HG02973 (cell line): ENCODE measurements around the gene PXN.
"Not testable (repeated sequence)": the region's sequence is repeated elsewhere in the genome, so short reads cannot be mapped to it uniquely, and the experiment has no call there.

ENCODE experiments used
- ATAC-seq: cut with Tn5 transposase; IDR thresholded peaks from one replicate; pipeline ENCODE4 v1.9.1; 2021; ENCODE audit warnings: moderate library complexity; ENCODE audit not compliant: unreplicated experiment

PXN gene

GRCh38 chr12:120227233-120228040, 38.1 kb downstream of the PXN start:
- no peak for ATAC-seq

- ATAC-seq, result no peak
Measured at GRCh38 chr12:120225852-120226640, 39.5 kb downstream of the PXN start.

- ATAC-seq, result no peak
Measured at GRCh38 chr12:120225200-120225558, 40.4 kb downstream of the PXN start.

- no peak for ATAC-seq
Measured at GRCh38 chr12:120224304-120225199, 41.0 kb downstream of the PXN start.

GRCh38 chr12:120223458-120224303, 41.8 kb downstream of the PXN start:
- ATAC-seq, result no peak

- no peak for ATAC-seq
Measured at GRCh38 chr12:120222288-120222832, 43.2 kb downstream of the PXN start.

GRCh38 chr12:120221576-120221900, 44.0 kb downstream of the PXN start:
- ATAC-seq, result no peak

GRCh38 chr12:120220838-120221575, 44.5 kb downstream of the PXN start:
- no peak for ATAC-seq

- no peak for ATAC-seq
Measured at GRCh38 chr12:120218680-120219606, 46.6 kb downstream of the PXN start.

GRCh38 chr12:120216742-120217605, 48.6 kb downstream of the PXN start:
- no peak for ATAC-seq

- no peak for ATAC-seq
Measured at GRCh38 chr12:120215766-120216735, 49.5 kb downstream of the PXN start.

- ATAC-seq, result no peak
Measured at GRCh38 chr12:120215357-120215735, 50.2 kb downstream of the PXN start.

- no peak for ATAC-seq
Measured at GRCh38 chr12:120214626-120215356, 50.7 kb downstream of the PXN start.

- ATAC-seq, result no peak
Measured at GRCh38 chr12:120213758-120214157, 51.8 kb downstream of the PXN start.

GRCh38 chr12:120213182-120213581, 52.3 kb downstream of the PXN start:
- ATAC-seq, result not testable (repeated sequence)

GRCh38 chr12:120212301-120212700, 53.2 kb downstream of the PXN start:
- no peak for ATAC-seq
